HCT116 (cell line): Measurements from ENCODE around the gene SYNGAP1. TPM values are rescaled to one million over a fixed set of nuclear protein-coding genes. Genes with fewer than 3 reads are reported as not detected.

Experiments
- ATAC-seq: fragments of 200-7000 bp; cut with Tn5 transposase; 2 replicates; pipeline ENCODE4 v1.9.1; 2020; ENCODE audit warnings: mild to moderate bottlenecking, moderate library complexity
- BruUV-seq: library from RNA; stranded (reverse); fragments of 400-500 nt; replicated peaks from 2 replicates; lab custom pipeline; 2021; lab: Mats Ljungman, UMichigan
- CTCF ChIA-PET: fragments of 300-600 bp; sonication (Branson Sonifier 250); formaldehyde crosslinking; loops from one replicate; lab custom pipeline; 2021; ENCODE audit warnings: antibody characterized with exemption; lab: Charles Lee
- POLR2A ChIA-PET: fragments of 300-600, 350-600 bp; sonication (Branson Sonifier 250); formaldehyde crosslinking; loops from one replicate; lab custom pipeline; 2021; ENCODE audit warnings: antibody characterized with exemption; lab: Charles Lee
- RAD21 ChIA-PET, 2 experiments: fragments of 300-600 bp; sonication (Branson Sonifier 250); formaldehyde crosslinking; loops; one replicate each; lab custom pipeline; 2023; ENCODE audit warnings: low total read pairs in 2 of 2; ENCODE audit not compliant: uncharacterized antibody in 2 of 2, unreplicated experiment in 2 of 2, low non-redundant PET in 1 of 2; lab: Charles Lee
- DNase-seq: peaks from one replicate; pipeline ENCODE4 v3.0.0-alpha.2; 2010; ENCODE audit warnings: low read depth, low spot score
- H2AFZ ChIP-seq: fragments of 200-600 bp; shearing (Covaris generic), sonication (generic); 2 replicates; pipeline ENCODE4 v1.6.1; 2017; ENCODE audit warnings: low read depth, mixed run types, mixed read lengths, antibody characterized with exemption, low read length; ENCODE audit not compliant: poor library complexity, severe bottlenecking
- H3K27ac ChIP-seq: 2 replicates; pipeline ENCODE4 v1.5.1; 2012; ENCODE audit warnings: low read depth, low read length
- H3K27me3 ChIP-seq: fragments of 200-600 bp; sonication (generic); 2 replicates; pipeline ENCODE4 v1.6.1; 2016; ENCODE audit warnings: mixed run types, low read length, mixed read lengths; ENCODE audit not compliant: insufficient read depth
- H3K36me3 ChIP-seq, 2 experiments: fragments of 200-500 bp in 1 of 2; fragments of 200-600 bp in 1 of 2; sonication (Bioruptor generic) in 1 of 2; sonication (generic) in 1 of 2; 2 replicates each; pipeline versions ENCODE4 v1.5.1 to v1.6.1; 2014 to 2016; ENCODE audit warnings: low read length in 2 of 2, inconsistent platforms in 1 of 2, mixed read lengths in 1 of 2, mixed run types in 1 of 2; ENCODE audit not compliant: insufficient read depth in 2 of 2, control insufficient read depth in 1 of 2
- H3K4me1 ChIP-seq, 2 experiments: fragments of 200-600 bp in 1 of 2; sonication (generic) in 1 of 2; 2 replicates each; pipeline versions ENCODE4 v1.5.1 to v1.6.1; 2012 to 2017; ENCODE audit warnings: low read length in 2 of 2, inconsistent platforms in 1 of 2, mild to moderate bottlenecking in 1 of 2, mixed read lengths in 1 of 2, mixed run types in 1 of 2, moderate library complexity in 1 of 2; ENCODE audit not compliant: insufficient read depth in 2 of 2, control insufficient read depth in 1 of 2
- H3K4me2 ChIP-seq: fragments of 200-600 bp; sonication (generic); 2 replicates; pipeline ENCODE4 v1.6.1; 2017; ENCODE audit warnings: mixed run types, low read length, mixed read lengths
- H3K4me3 ChIP-seq, 2 experiments: fragments of 200-600 bp in 1 of 2; sonication (generic) in 1 of 2; replicated peaks in 1 of 2; 2 replicates each; pipeline ENCODE4 v1.5.1; 2011 to 2016; ENCODE audit warnings: low read length in 2 of 2, control low read depth in 1 of 2, low read depth in 1 of 2, mild to moderate bottlenecking in 1 of 2, mixed read lengths in 1 of 2, mixed run types in 1 of 2
- H3K79me2 ChIP-seq: fragments of 200-600 bp; sonication (generic); 2 replicates; pipeline ENCODE4 v1.6.1; 2017; ENCODE audit warnings: mild to moderate bottlenecking, mixed run types, low read length, moderate library complexity, mixed read lengths; ENCODE audit not compliant: insufficient read depth
- H3K9ac ChIP-seq: fragments of 200-600 bp; sonication (generic); 2 replicates; pipeline ENCODE4 v1.6.1; 2016; ENCODE audit warnings: low read length, mixed read lengths
- H3K9me2 ChIP-seq: fragments of 200-600 bp; sonication (generic), shearing (Covaris generic); 2 replicates; pipeline ENCODE4 v1.6.1; 2017; ENCODE audit warnings: mixed run types, mild to moderate bottlenecking, moderate library complexity; ENCODE audit not compliant: insufficient read depth
- H3K9me3 ChIP-seq, 2 experiments: fragments of 200-500 bp in 1 of 2; fragments of 200-600 bp in 1 of 2; sonication (Bioruptor generic) in 1 of 2; sonication (generic) in 1 of 2; 2 replicates each; pipeline ENCODE4 v1.6.1; 2014 to 2017; ENCODE audit warnings: low read length in 2 of 2, mixed read lengths in 2 of 2, inconsistent platforms in 1 of 2, low read depth in 1 of 2, mild to moderate bottlenecking in 1 of 2, mixed run types in 1 of 2, moderate library complexity in 1 of 2; ENCODE audit not compliant: control insufficient read depth in 1 of 2, insufficient read depth in 1 of 2
- H4K20me1 ChIP-seq: fragments of 200-600 bp; sonication (generic), shearing (Covaris generic); 2 replicates; pipeline ENCODE4 v1.6.1; 2017; ENCODE audit warnings: mixed run types, mild to moderate bottlenecking, moderate library complexity; ENCODE audit not compliant: insufficient read depth
- FOSL1 ChIP-seq: IDR thresholded peaks from 2 replicates; pipeline ENCODE4 v1.6.1; 2012; ENCODE audit warnings: low read depth
- POLR2A ChIP-seq: IDR thresholded peaks from 2 replicates; pipeline ENCODE4 v1.7.0; 2011; ENCODE audit warnings: borderline replicate concordance; ENCODE audit not compliant: insufficient read depth, insufficient read length; ENCODE audit errors: extremely low read depth
- intact Hi-C: fragments of 100-400 bp; cut with micrococcal nuclease; formaldehyde crosslinking; loops from 2 replicates; pipeline ENCODE4 v1.10.0; 2022
- total RNA-seq: library from RNA; stranded (reverse); gene quantifications from one replicate; pipeline ENCODE4 v1.2.1, GENCODE V29; 2021; ENCODE audit not compliant: unreplicated experiment
- TF ChIP-seq, protein P1 (sequence below), 3 experiments: fragments of 200-600 bp in 1 of 3; sonication (generic) in 1 of 3; IDR thresholded peaks in 2 of 3; conservative IDR thresholded peaks in 1 of 3; 2 replicates each; pipeline ENCODE4 v1.5.1; 2012 to 2017; ENCODE audit warnings: low read depth in 2 of 3, low read length in 2 of 3, antibody characterized with exemption in 1 of 3, borderline replicate concordance in 1 of 3, control low read depth in 1 of 3, mild to moderate bottlenecking in 1 of 3, mixed read lengths in 1 of 3, mixed run types in 1 of 3, moderate library complexity in 1 of 3; ENCODE audit not compliant: insufficient read depth in 1 of 3

SYNGAP1 gene
- total RNA-seq, 1 experiment from 2014 or later: 11.5 TPM

GRCh38 chr6:33410711-33411631, 8.9 kb upstream of the SYNGAP1 start, which contains the start of gene PHF1:
TSS of gene PHF1 (plus strand) at chr6:33411014. CDS start at chr6:33412264, 1,250 bp downstream.
- Histone ChIP-seq H4K20me1 (no peaks in the 10 kb centered on the region), H3K4me2 (peak within 1 kb of the TSS; percentile 96), H2AFZ (no peak within 1 kb of the TSS), H3K9me3 (no peaks in the 10 kb centered on the region), H3K9me2 (no peaks in the 10 kb centered on the region), H3K27me3 (no peaks in the 10 kb centered on the region), H3K27ac (peak within 1 kb of the TSS; percentile 78), H3K79me2 (peaks cover 20% of the 10 kb centered on the region), H3K36me3 (peaks cover 15 to 53% of the 10 kb centered on the region in 2 experiments), H3K9ac (peak within 1 kb of the TSS; percentile 78), H3K4me1 (peaks cover 5 to 18% of the 10 kb centered on the region in 2 experiments; a peak in 3 of 4 replicates), H3K4me3 (peak within 1 kb of the TSS; percentile 67 to 77)
- CTCF ChIA-PET: interaction anchor here (1.2 kb wide), 1 partner anchor 7 kb away, joined by 3 read pairs; the partner anchor contains the start of gene CUTA
- ATAC-seq (peak; percentile 57), DNase-seq (peak; percentile 60)
- POLR2A ChIA-PET: interaction anchor here (1.0 to 1.3 kb wide), 2 partner anchors 93 to 134 kb away, joined by 3 read pairs; partner anchors contain the start of genes B3GALT4 and ZBTB22
- BruUV-seq: no TSS peak
- intact Hi-C loops: loop anchor here (1.0 to 10.0 kb wide), 3 partner anchors 20 to 206 kb away; partner anchors contain the start of genes HSD17B8, KIFC1, RGL2 and RING1
- RAD21 ChIA-PET: no interaction called here
- TF ChIP-seq FOSL1 (no peak), POLR2A (peak; percentile 38)
- TF ChIP-seq, protein P1, sequence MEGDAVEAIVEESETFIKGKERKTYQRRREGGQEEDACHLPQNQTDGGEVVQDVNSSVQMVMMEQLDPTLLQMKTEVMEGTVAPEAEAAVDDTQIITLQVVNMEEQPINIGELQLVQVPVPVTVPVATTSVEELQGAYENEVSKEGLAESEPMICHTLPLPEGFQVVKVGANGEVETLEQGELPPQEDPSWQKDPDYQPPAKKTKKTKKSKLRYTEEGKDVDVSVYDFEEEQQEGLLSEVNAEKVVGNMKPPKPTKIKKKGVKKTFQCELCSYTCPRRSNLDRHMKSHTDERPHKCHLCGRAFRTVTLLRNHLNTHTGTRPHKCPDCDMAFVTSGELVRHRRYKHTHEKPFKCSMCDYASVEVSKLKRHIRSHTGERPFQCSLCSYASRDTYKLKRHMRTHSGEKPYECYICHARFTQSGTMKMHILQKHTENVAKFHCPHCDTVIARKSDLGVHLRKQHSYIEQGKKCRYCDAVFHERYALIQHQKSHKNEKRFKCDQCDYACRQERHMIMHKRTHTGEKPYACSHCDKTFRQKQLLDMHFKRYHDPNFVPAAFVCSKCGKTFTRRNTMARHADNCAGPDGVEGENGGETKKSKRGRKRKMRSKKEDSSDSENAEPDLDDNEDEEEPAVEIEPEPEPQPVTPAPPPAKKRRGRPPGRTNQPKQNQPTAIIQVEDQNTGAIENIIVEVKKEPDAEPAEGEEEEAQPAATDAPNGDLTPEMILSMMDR (IDR thresholded peaks at IDR 0.05 in 2 of 3, conservative IDR thresholded peaks at IDR 0.05 in 1 of 3; ENCODE audit: borderline replicate concordance in 1 of 3, insufficient read depth in 1 of 3, low read depth in 2 of 3, low read length in 2 of 3): peak in 1 of 3 experiments; percentile 11; a peak in 1 of 6 replicates
